ENCODE measurements around the gene MEGF11.

Gene MEGF11

GRCh38 chr15:66178531-66178910 is 75.0 kb downstream of the MEGF11 start:
- TF ChIP-seq EZH2phosphoT487 (IDR thresholded peaks at IDR 0.05; ENCODE audit: borderline replicate concordance) (no peak), CTCF (conservative IDR thresholded peaks at IDR 0.05; ENCODE audit: low read length) (no peak)
- Histone ChIP-seq H3K9me2 (replicated peaks; ENCODE audit: low read depth, low read length) (no peaks in the 10 kb centered on the region), H4K20me1 (ENCODE audit: insufficient read depth, low read length, poor library complexity, severe bottlenecking) (no peaks in the 10 kb centered on the region), H3K4me1 (ENCODE audit: insufficient read depth, low read length, poor library complexity, severe bottlenecking) (no peaks in the 10 kb centered on the region), H3K4me2 (ENCODE audit: low read depth, low read length, poor library complexity, severe bottlenecking) (no peak overlapping the region), H3K9me3 (ENCODE audit: insufficient read depth, low read depth, low read length) (no peaks in the 10 kb centered on the region), H3F3A (ENCODE audit: low read depth) (no peaks in the 10 kb centered on the region), H3K4me3 (ENCODE audit: low read length, poor library complexity, severe bottlenecking) (no peak overlapping the region), H2AFZ (ENCODE audit: low read length) (no peak overlapping the region), H3K27me3 (ENCODE audit: insufficient read depth, low read length, poor library complexity, severe bottlenecking) (no peaks in the 10 kb centered on the region), H3K9ac (ENCODE audit: low read depth, low read length, poor library complexity, severe bottlenecking) (no peak overlapping the region), H3K36me3 (ENCODE audit: insufficient read depth, low read length) (no peaks in the 10 kb centered on the region), H3K79me2 (ENCODE audit: insufficient read depth, low read length) (no peaks in the 10 kb centered on the region)

- no peak overlapping the region for H3K4me3 ChIP-seq (ENCODE audit: low read length, poor library complexity, severe bottlenecking)
- H3K27me3 ChIP-seq (ENCODE audit: insufficient read depth, low read length, poor library complexity, severe bottlenecking) = no peaks in the 10 kb centered on the region
- no peak overlapping the region for H3K4me2 ChIP-seq (ENCODE audit: low read depth, low read length, poor library complexity, severe bottlenecking)
- H3K9ac ChIP-seq (ENCODE audit: low read depth, low read length, poor library complexity, severe bottlenecking) = no peak overlapping the region
- no peaks in the 10 kb centered on the region for H3K9me2 ChIP-seq (replicated peaks; ENCODE audit: low read depth, low read length)
- no peak overlapping the region for H2AFZ ChIP-seq (ENCODE audit: low read length)
- H3F3A ChIP-seq (ENCODE audit: low read depth) = no peaks in the 10 kb centered on the region
- no peaks in the 10 kb centered on the region for H3K9me3 ChIP-seq (ENCODE audit: insufficient read depth, low read depth, low read length)
- no peaks in the 10 kb centered on the region for H3K36me3 ChIP-seq (ENCODE audit: insufficient read depth, low read length)
- TF ChIP-seq EZH2phosphoT487 (IDR thresholded peaks at IDR 0.05; ENCODE audit: borderline replicate concordance) (no peak), CTCF (conservative IDR thresholded peaks at IDR 0.05; ENCODE audit: low read length) (no peak)
- H4K20me1 ChIP-seq (ENCODE audit: insufficient read depth, low read length, poor library complexity, severe bottlenecking) = no peaks in the 10 kb centered on the region
- H3K4me1 ChIP-seq (ENCODE audit: insufficient read depth, low read length, poor library complexity, severe bottlenecking) = peaks cover 23% of the 10 kb centered on the region
- no peaks in the 10 kb centered on the region for H3K79me2 ChIP-seq (ENCODE audit: insufficient read depth, low read length)
Measured at GRCh38 chr15:66172324-66172980, 81.1 kb downstream of the MEGF11 start.

GRCh38 chr15:66171841-66172240 is 81.7 kb downstream of the MEGF11 start:
- no peaks in the 10 kb centered on the region for H3K27me3 ChIP-seq (ENCODE audit: insufficient read depth, low read length, poor library complexity, severe bottlenecking)

More at GRCh38 chr15:66171841-66172240, 81.7 kb downstream of the MEGF11 start:
- Histone ChIP-seq H3F3A (ENCODE audit: low read depth) (no peaks in the 10 kb centered on the region), H3K4me3 (ENCODE audit: low read length, poor library complexity, severe bottlenecking) (no peak overlapping the region), H3K9me3 (ENCODE audit: insufficient read depth, low read depth, low read length) (no peaks in the 10 kb centered on the region), H3K4me1 (ENCODE audit: insufficient read depth, low read length, poor library complexity, severe bottlenecking) (peaks cover 23% of the 10 kb centered on the region), H3K4me2 (ENCODE audit: low read depth, low read length, poor library complexity, severe bottlenecking) (no peak overlapping the region), H3K79me2 (ENCODE audit: insufficient read depth, low read length) (no peaks in the 10 kb centered on the region), H3K9ac (ENCODE audit: low read depth, low read length, poor library complexity, severe bottlenecking) (no peak overlapping the region), H3K9me2 (replicated peaks; ENCODE audit: low read depth, low read length) (no peaks in the 10 kb centered on the region), H3K36me3 (ENCODE audit: insufficient read depth, low read length) (no peaks in the 10 kb centered on the region), H2AFZ (ENCODE audit: low read length) (no peak overlapping the region), H4K20me1 (ENCODE audit: insufficient read depth, low read length, poor library complexity, severe bottlenecking) (no peaks in the 10 kb centered on the region)
- TF ChIP-seq EZH2phosphoT487 (IDR thresholded peaks at IDR 0.05; ENCODE audit: borderline replicate concordance) = no peak
- no peak for TF ChIP-seq CTCF (conservative IDR thresholded peaks at IDR 0.05; ENCODE audit: low read length)
